ENCODE results near the gene LDLR. TPM values are rescaled to one million over a fixed set of nuclear protein-coding genes. Genes with fewer than 3 reads are reported as not detected.
"Not testable (repeated sequence)": the region's sequence is repeated elsewhere in the genome, so short reads cannot be mapped to it uniquely, and the experiment has no call there.

The LDLR gene
- polyA plus RNA-seq, 10 donors, result 15.3 to 39.5 (median 20.0) TPM

DNA sequence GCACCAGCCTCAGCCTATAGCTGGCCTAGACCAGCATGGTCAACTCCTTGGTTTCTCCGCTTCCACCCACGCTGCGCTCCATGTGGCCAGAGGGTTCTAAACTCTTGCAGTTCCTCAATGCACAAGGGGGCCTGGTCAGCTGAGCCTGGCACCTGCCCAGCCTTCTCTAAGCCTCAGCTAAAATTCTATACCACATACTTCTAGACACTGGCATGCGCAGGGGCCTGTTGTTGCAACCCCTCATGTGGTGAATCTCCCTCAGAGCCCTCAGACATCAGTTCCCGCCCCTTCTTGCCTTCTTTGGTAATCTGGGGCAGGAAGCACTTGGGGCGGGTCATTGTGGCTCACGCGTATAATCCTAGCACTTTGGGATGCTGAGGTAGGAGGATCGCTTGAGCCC, 19.7 kb upstream of the LDLR start:
- DNase-seq, result no peak

GRCh38 chr19:11070123-11070522, 19.1 kb upstream of the LDLR start:
- DNase-seq, result no peak

DNA sequence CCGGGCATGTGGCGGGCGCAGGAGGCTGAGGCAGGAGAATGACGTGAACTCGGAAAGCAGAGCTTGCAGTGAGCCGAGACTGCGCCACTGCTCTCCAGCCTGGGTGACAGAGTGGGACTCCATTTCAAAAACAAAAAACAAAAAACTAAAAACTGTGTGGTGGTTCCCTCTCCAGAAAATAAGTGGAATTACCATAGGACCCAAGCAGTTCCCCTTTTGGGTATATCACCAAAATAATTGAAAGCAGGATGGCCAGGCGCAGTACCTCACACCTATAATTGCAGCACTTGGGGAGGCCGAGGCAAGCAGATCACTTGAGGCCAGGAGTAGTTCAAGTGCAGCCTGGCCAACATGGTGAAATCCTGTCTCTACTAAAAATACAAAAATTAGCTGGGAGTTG, 15.7 kb upstream of the LDLR start:
- DNase-seq, result no peak

GRCh38 chr19:11076792-11077191, 12.5 kb upstream of the LDLR start:
- DNase-seq, result not testable (repeated sequence)

GRCh38 chr19:11078893-11079292, 10.4 kb upstream of the LDLR start:
- DNase-seq, result no peak

- no peak for DNase-seq
These were observed 9.3 kb upstream of the LDLR start for GRCh38 chr19:11079999-11080398.

DNA sequence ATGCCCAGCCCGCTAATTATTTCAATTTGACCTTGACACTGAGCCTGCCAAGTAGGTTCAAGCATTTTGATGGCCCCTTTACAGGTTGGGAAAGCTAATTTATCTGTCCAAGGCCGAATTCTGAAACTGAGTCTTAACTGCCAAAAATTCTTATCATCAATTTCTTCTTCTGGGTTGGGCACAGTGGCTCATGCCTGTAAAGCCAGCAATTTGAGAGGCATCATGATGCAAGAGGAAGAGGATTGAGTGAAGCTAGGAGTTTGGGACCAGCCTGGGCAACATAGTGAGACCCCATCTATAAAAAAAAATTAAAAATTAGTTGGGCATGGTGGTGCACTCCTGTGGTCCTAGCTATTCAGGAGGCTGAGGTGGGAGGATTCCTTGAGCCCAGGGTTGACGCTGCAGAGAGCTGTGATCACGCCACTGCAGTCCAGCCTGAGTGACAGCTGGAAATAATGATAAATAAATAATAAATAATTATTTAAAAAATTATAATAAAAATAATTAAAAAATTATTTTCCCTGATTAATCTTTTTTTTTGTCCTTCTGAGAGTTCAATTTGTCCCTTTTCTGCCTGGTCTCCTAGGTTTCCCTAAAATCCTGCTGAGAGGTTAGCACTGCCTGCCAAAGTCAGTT, 1.3 kb upstream of the LDLR start:
- no peak for DNase-seq

GRCh38 chr19:11088506-11089253, 583 bp upstream of the LDLR start:
- DNase-seq, result peak in 2 of 3 donors; percentile 17 to 79

DNA sequence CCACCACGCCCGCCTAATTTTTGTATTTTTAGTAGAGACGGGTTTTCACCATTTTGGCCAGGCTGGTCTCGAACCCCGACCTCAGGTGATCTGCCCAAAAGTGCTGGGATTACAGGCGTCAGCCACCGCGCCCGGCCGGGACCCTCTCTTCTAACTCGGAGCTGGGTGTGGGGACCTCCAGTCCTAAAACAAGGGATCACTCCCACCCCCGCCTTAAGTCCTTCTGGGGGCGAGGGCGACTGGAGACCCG, 676 bp downstream of the LDLR start:
- not testable (repeated sequence) for DNase-seq

- DNase-seq, result peak; percentile 95 to 97 (median 97)
These were observed 1.2 kb downstream of the LDLR start for GRCh38 chr19:11090264-11090996.

- no peak for DNase-seq
These were observed 1.9 kb downstream of the LDLR start for GRCh38 chr19:11090997-11091702.

GRCh38 chr19:11091703-11092153, 2.5 kb downstream of the LDLR start:
- DNase-seq, result peak in 2 of 3 donors; percentile 87 to 88

GRCh38 chr19:11092181-11092538, 2.9 kb downstream of the LDLR start:
- DNase-seq, result peak in 2 of 3 donors; percentile 39 to 65

GRCh38 chr19:11093689-11094238, 4.5 kb downstream of the LDLR start:
- no peak for DNase-seq

DNA sequence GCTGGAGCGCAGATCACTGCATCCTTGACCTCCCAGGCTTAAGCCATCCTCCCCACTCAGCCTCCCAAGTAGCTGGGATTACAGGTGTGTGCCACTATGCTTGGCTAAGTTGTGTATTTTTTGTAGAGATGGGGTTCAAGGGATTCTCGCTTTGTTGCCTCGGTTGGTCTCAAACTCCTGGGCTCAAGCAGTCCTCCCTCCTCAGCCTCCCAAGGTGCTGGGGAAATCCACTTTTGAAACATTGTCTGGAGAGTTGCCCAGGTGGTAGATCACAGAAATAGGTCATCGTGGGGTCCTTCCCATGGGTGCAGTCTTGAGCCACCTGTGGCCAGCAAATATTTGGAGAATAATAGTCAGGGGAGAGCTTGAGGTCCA, 5.2 kb downstream of the LDLR start:
- DNase-seq, result no peak

DNA sequence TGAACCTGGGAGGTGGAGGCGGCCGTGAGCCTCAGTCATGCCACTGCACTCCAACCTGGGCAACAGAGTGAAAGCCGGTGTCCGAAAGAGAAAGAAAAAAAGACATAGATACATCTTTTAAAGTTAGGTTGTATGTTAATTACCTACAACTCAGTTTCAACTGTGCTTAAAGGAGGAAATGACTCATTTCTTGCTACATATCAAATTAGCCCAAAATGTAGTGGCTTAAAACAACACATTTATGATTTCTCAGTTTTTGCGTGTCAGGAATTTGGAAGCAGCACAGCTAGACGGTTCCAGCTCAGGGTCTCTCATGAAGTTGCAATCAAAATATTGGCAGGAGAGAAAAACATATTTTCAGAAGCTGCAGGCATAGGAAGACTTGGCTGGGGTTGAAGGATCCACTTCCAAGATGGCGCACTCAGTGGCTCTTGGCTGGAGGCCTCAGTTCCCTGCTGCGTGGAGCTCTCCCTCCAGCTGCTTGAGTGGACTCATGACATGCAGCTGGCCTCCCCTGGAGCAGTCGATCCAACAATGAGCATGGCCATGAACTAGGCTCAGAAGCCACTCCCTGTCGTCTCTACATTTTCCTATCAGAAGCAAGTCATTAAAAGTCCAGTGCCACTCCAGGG, 7.1 kb downstream of the LDLR start:
- DNase-seq, result peak; percentile 79 to 96 (median 91)

DNA sequence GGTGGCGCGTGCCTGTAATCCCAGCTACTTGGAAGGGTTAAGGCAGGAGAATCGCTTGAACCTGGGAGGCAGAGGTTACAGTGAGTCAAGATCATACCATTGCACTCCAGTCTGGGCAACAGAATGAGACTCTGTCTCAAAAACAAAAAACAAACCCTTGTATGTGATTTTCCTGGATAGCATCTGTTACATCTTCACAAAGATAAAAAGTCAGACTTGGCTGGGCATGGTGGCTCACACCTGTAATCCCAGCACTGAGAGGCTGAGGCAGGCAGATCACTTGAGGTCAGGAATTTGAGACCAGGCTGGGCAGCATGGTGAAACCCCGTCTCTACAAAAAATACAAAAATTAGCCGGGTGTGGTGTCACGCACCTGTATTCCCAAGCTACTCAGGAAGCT, 8.1 kb downstream of the LDLR start:
- not testable (repeated sequence) for DNase-seq

DNA sequence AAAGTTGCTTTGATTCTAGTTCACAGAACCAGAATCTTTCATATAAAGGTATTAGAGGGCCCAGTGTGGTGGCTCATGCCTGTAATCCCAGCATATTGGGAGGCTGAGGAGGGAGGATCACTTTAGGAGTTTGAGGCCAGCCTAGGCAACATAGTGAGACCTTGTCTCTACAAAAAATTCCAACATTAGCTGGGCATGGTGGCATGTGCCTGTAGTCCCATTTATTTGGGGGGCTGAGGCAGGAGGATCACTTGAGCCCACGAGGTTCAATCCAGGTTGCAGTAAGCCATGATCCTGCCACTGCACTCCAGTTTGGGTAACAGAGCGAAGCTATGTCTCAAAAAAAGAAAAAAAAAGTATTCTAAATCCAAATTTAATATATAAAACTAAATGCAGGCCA, 9.1 kb downstream of the LDLR start:
- no peak for DNase-seq

DNA sequence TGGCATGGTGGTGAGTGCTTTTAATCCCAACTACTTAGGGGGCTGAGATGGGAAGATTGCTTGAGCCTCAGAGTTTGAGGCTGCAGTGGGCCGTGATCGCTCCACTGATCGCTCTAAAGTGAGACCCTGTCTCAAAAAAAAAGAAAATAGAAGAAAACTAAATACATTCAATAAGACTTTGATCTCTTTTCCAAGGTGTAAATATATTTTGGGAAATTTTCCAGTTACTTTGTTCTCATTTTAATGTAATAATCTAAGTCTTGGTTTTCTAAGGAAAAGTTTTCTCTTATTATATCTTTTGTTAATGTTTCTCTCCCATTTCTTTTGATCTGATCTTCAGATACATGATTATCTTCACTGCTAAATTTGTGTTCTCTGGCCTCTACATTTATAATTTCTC, 9.6 kb downstream of the LDLR start:
- no peak for DNase-seq

DNA sequence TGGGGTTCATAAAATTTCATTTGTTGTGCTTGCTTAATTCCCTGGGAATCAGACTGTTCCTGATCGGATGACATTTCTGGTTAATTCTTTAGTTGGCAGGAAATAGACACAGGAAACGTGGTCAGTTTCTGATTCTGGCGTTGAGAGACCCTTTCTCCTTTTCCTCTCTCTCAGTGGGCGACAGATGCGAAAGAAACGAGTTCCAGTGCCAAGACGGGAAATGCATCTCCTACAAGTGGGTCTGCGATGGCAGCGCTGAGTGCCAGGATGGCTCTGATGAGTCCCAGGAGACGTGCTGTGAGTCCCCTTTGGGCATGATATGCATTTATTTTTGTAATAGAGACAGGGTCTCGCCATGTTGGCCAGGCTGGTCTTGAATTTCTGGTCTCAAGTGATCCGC, 10.8 kb downstream of the LDLR start:
- peak in 2 of 3 donors; percentile 18 to 66 for DNase-seq

DNA sequence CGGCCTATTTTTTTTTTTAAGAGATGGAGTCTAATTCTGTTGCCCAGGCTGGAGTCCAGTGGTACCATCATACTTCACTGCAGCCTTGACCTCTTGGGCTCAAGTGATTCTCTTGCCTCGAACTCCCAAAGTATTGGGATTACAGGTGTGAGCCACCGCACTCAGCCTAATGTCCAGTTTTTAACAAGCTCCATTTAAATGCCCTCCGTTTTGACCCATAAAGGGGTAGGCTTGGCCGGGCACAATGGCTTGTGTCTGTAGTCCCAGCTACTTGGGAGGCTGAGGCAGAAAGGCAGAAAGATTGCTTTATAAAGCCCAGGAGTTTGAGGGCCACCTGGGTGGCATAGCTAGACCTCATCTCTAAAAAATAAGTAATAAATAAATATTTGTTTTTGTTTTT, 11.8 kb downstream of the LDLR start:
- no peak for DNase-seq

GRCh38 chr19:11102944-11103343, 13.7 kb downstream of the LDLR start:
- no peak for DNase-seq
